ENCODE measurements around the gene FAM107B.

Gene FAM107B

GRCh38 chr10:14569274-14570060 lies 205.2 kb downstream of the FAM107B start:
- no peak for TF ChIP-seq CSDC2 (CRISPR knock-in tag; IDR thresholded peaks at IDR 0.05)
- no peak for TF ChIP-seq CSRNP3 (CRISPR knock-in tag; IDR thresholded peaks at IDR 0.05)
- no peak for TF ChIP-seq ZNF70 (CRISPR knock-in tag; IDR thresholded peaks at IDR 0.05)
- no peak for TF ChIP-seq PATZ1 (CRISPR knock-in tag; IDR thresholded peaks at IDR 0.05; ENCODE audit: borderline replicate concordance)
- TF ChIP-seq RARB (CRISPR knock-in tag; IDR thresholded peaks at IDR 0.05) = no peak
- no peak for TF ChIP-seq ISL1 (CRISPR knock-in tag; IDR thresholded peaks at IDR 0.05)
- TF ChIP-seq GLIS3 (CRISPR knock-in tag; IDR thresholded peaks at IDR 0.05) = no peak
- no peak for ATAC-seq

GRCh38 chr10:14567421-14567820 lies 207.3 kb downstream of the FAM107B start:
- ATAC-seq = no peak
- TF ChIP-seq RARB (CRISPR knock-in tag; IDR thresholded peaks at IDR 0.05) (no peak), ZNF8 (CRISPR knock-in tag; IDR thresholded peaks at IDR 0.05) (no peak), ZFP3 (CRISPR knock-in tag; IDR thresholded peaks at IDR 0.05) (no peak), ZNF565 (CRISPR knock-in tag; conservative IDR thresholded peaks at IDR 0.05; ENCODE audit: low read depth) (no peak)

GRCh38 chr10:14566498-14566897 lies 208.2 kb downstream of the FAM107B start:
- no peak for ATAC-seq
- no peak for TF ChIP-seq TCF4 (CRISPR knock-in tag; IDR thresholded peaks at IDR 0.05; ENCODE audit: borderline replicate concordance)
- TF ChIP-seq ZNF70 (CRISPR knock-in tag; IDR thresholded peaks at IDR 0.05) = no peak
- TF ChIP-seq ZC3H10 (CRISPR knock-in tag; IDR thresholded peaks at IDR 0.05) = no peak
- TF ChIP-seq ISL1 (CRISPR knock-in tag; IDR thresholded peaks at IDR 0.05) = no peak
- TF ChIP-seq POU6F1 (CRISPR knock-in tag; IDR thresholded peaks at IDR 0.05; ENCODE audit: borderline replicate concordance, low read depth) = no peak
- TF ChIP-seq PATZ1 (CRISPR knock-in tag; IDR thresholded peaks at IDR 0.05; ENCODE audit: borderline replicate concordance) = no peak
- TF ChIP-seq ZNF8 (CRISPR knock-in tag; IDR thresholded peaks at IDR 0.05) = no peak
- TF ChIP-seq BACH2 (CRISPR knock-in tag; IDR thresholded peaks at IDR 0.05; ENCODE audit: borderline replicate concordance) = no peak
- no peak for TF ChIP-seq CSRNP3 (CRISPR knock-in tag; IDR thresholded peaks at IDR 0.05)
- TF ChIP-seq SNAI2 (CRISPR knock-in tag; IDR thresholded peaks at IDR 0.05) = no peak
- TF ChIP-seq ARNTL (CRISPR knock-in tag; IDR thresholded peaks at IDR 0.05; ENCODE audit: borderline replicate concordance, low read depth) = no peak
- TF ChIP-seq OSR1 (CRISPR knock-in tag; IDR thresholded peaks at IDR 0.05) = no peak
- TF ChIP-seq CSDC2 (CRISPR knock-in tag; IDR thresholded peaks at IDR 0.05) = no peak
- TF ChIP-seq ESRRG (CRISPR knock-in tag; IDR thresholded peaks at IDR 0.05) = no peak
- TF ChIP-seq ZNF565 (CRISPR knock-in tag; conservative IDR thresholded peaks at IDR 0.05; ENCODE audit: low read depth) = no peak

- no peak for ATAC-seq
- TF ChIP-seq OSR1 (CRISPR knock-in tag; IDR thresholded peaks at IDR 0.05) (no peak), TCF4 (CRISPR knock-in tag; IDR thresholded peaks at IDR 0.05; ENCODE audit: borderline replicate concordance) (no peak)
Observed at GRCh38 chr10:14565199-14565598, 209.5 kb downstream of the FAM107B start.

All from SK-N-SH treated with all-trans-retinoic acid at 6 μM for 48 hours (cell line).